Fibroblast of villous mesenchyme (primary cell): ENCODE measurements around the gene PRICKLE1. TPM values are rescaled to one million over a fixed set of nuclear protein-coding genes. Genes with fewer than 3 reads are reported as not detected.

Experiments
- DNase-seq: peaks from one replicate; pipeline ENCODE4 v3.0.0-alpha.2; 2010; ENCODE audit warnings: low read depth
- H3K4me3 ChIP-seq: 2 replicates; pipeline ENCODE4 v1.5.1; 2011; ENCODE audit warnings: low read depth, mild to moderate bottlenecking, low read length
- total RNA-seq: library from RNA; depleted of rRNA; stranded (reverse); fragments of >200 nt; gene quantifications from 2 replicates; pipeline ENCODE4 v1.2.3, GENCODE V29; 2012
- TF ChIP-seq, protein P1 (sequence below): IDR thresholded peaks from 2 replicates; pipeline ENCODE4 v1.5.1; 2012; ENCODE audit warnings: low read depth, mild to moderate bottlenecking, low read length; ENCODE audit not compliant: insufficient read depth

Gene PRICKLE1
- total RNA-seq, 1 donor = 32.4 TPM

GRCh38 chr12:42482041-42482747 lies 107.4 kb downstream of the PRICKLE1 start:
- DNase-seq = peak; percentile 45
- peak overlapping the region; percentile 72 for H3K4me3 ChIP-seq
- TF ChIP-seq, protein P1, sequence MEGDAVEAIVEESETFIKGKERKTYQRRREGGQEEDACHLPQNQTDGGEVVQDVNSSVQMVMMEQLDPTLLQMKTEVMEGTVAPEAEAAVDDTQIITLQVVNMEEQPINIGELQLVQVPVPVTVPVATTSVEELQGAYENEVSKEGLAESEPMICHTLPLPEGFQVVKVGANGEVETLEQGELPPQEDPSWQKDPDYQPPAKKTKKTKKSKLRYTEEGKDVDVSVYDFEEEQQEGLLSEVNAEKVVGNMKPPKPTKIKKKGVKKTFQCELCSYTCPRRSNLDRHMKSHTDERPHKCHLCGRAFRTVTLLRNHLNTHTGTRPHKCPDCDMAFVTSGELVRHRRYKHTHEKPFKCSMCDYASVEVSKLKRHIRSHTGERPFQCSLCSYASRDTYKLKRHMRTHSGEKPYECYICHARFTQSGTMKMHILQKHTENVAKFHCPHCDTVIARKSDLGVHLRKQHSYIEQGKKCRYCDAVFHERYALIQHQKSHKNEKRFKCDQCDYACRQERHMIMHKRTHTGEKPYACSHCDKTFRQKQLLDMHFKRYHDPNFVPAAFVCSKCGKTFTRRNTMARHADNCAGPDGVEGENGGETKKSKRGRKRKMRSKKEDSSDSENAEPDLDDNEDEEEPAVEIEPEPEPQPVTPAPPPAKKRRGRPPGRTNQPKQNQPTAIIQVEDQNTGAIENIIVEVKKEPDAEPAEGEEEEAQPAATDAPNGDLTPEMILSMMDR = no peak

GRCh38 chr12:42481368-42481767 lies 108.2 kb downstream of the PRICKLE1 start:
- no peak overlapping the region for H3K4me3 ChIP-seq
- no peak for DNase-seq
- TF ChIP-seq, protein P1 = no peak

GRCh38 chr12:42477941-42478340 lies 111.6 kb downstream of the PRICKLE1 start:
- DNase-seq = peak; percentile 81
- TF ChIP-seq, protein P1 = no peak

DNA sequence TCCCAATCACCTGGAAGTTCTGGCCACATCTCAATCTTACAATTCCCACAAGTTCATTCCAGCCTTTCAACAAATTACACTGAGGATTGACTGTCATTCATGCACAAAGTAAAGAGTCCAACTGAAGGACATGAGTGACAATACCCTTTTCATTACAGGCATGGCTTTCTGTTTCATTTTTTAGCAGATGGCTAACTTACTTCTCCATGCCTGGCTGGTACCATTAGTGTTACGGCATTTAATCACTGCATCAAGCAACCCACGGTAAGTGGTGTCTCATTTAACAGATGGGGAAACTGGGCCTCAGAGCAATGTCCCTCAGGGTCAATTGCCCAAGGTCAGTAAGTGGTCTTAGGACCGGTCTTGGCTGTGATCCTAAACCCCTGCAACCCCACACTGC lies 114.4 kb downstream of the PRICKLE1 start:
- TF ChIP-seq, protein P1 = no peak
- no peak overlapping the region for H3K4me3 ChIP-seq
- DNase-seq = no peak

More at GRCh38 chr12:42477941-42478340, 111.6 kb downstream of the PRICKLE1 start:
- no peak overlapping the region for H3K4me3 ChIP-seq

DNA sequence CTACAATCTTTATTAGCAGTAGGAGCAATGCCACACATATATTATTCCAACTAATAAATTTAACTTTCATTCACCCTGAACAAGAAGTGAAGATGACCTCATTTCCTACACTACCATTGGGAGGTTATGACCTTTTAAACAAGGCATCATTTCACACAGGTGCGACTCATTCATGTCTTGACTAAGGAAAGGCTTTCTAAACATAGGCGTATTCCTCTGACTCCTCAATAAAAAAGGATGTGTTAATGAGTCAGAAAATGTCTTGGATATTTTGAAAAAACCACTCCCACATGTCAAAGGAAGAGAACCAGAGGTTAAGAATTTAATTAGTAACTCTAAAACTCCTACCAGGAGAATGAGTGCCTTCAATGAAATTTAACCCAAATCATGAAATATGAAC lies 115.2 kb downstream of the PRICKLE1 start:
- DNase-seq = peak; percentile 36
- H3K4me3 ChIP-seq = no peak overlapping the region
- TF ChIP-seq, protein P1 = no peak

- TF ChIP-seq, protein P1 = no peak
- no peak for DNase-seq
- H3K4me3 ChIP-seq = no peak overlapping the region
Observed at GRCh38 chr12:42473561-42473960, 116.0 kb downstream of the PRICKLE1 start.

DNA sequence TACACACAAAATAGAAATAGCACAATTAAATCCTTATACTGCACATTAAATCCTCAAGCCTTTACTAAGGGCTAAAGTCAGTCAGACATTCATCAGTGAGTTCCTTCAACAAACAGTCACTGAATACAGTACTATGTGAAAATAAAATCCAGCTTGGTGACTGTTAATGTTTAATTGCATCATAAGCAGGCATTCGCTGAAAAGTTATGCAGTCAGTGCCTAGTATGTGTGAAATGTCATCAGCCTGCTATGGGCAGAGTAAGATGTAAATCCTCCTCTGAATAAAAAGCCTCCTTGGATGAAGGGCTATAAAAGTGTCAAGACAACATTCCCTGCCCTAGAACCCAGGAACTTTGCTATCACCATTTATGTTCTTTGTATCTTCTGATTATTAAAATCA lies 116.4 kb downstream of the PRICKLE1 start:
- peak; percentile 64 for DNase-seq
- TF ChIP-seq, protein P1 = no peak
- no peak overlapping the region for H3K4me3 ChIP-seq
